GM23338 (cell line): Measurements from ENCODE around the gene AKR1B1. TPM values are rescaled to one million over a fixed set of nuclear protein-coding genes. Genes with fewer than 3 reads are reported as not detected.

Experiments used
- ATAC-seq: fragments of 200-7000 bp; cut with Tn5 transposase; 3 replicates; pipeline ENCODE4 v1.9.1; 2020
- DNase-seq: peaks from one replicate; pipeline ENCODE4 v3.0.0-alpha.2; 2015; ENCODE audit warnings: low spot score
- H2AFZ ChIP-seq: fragments of 200-600 bp; sonication (generic); 2 replicates; pipeline ENCODE4 v1.8.0; 2016; ENCODE audit warnings: antibody characterized with exemption, mild to moderate bottlenecking, moderate library complexity
- H3F3A ChIP-seq: fragments of 200-600 bp; sonication (generic); replicated peaks from 2 replicates; pipeline ENCODE4 v1.8.0; 2017; ENCODE audit warnings: antibody characterized with exemption, mixed run types, low read depth
- H3K27ac ChIP-seq: fragments of 200-600 bp; sonication (generic); 2 replicates; pipeline ENCODE4 v1.6.1; 2016; ENCODE audit warnings: low read depth
- H3K27me3 ChIP-seq: fragments of 200-600 bp; sonication (generic); 2 replicates; pipeline ENCODE4 v1.8.0; 2016; ENCODE audit warnings: mild to moderate bottlenecking, mixed run types, moderate library complexity; ENCODE audit not compliant: insufficient read depth
- H3K36me3 ChIP-seq: fragments of 200-600 bp; sonication (generic); 2 replicates; pipeline ENCODE4 v1.8.0; 2016; ENCODE audit warnings: mild to moderate bottlenecking; ENCODE audit not compliant: insufficient read depth
- H3K4me1 ChIP-seq: fragments of 200-600 bp; sonication (generic); 2 replicates; pipeline ENCODE4 v1.8.0; 2016; ENCODE audit warnings: mild to moderate bottlenecking, moderate library complexity; ENCODE audit not compliant: insufficient read depth
- H3K4me2 ChIP-seq: fragments of 200-600 bp; sonication (generic); 2 replicates; pipeline ENCODE4 v1.7.1; 2017; ENCODE audit warnings: mixed run types
- H3K4me3 ChIP-seq: fragments of 200-600 bp; sonication (generic); 2 replicates; pipeline ENCODE4 v1.6.1; 2016; ENCODE audit warnings: mixed run types
- H3K79me2 ChIP-seq: fragments of 200-600 bp; sonication (generic); replicated peaks from 2 replicates; pipeline ENCODE4 v1.8.0; 2017; ENCODE audit warnings: mild to moderate bottlenecking; ENCODE audit not compliant: insufficient read depth
- H3K9me2 ChIP-seq: fragments of 200-600 bp; sonication (generic); 2 replicates; pipeline ENCODE4 v1.8.0; 2017; ENCODE audit not compliant: insufficient read depth
- H4K20me1 ChIP-seq: fragments of 200-600 bp; sonication (generic); replicated peaks from 2 replicates; pipeline ENCODE4 v1.8.0; 2017; ENCODE audit warnings: mild to moderate bottlenecking; ENCODE audit not compliant: insufficient read depth
- H3K27ac Mint-ChIP-seq: 2 replicates; pipeline ENCODE4 v1.8.0; 2020; ENCODE audit warnings: inconsistent platforms, mild to moderate bottlenecking, moderate library complexity, mixed read lengths
- H3K27me3 Mint-ChIP-seq: 3 replicates; pipeline ENCODE4 v1.8.0; 2022; ENCODE audit warnings: low read depth, mild to moderate bottlenecking, moderate library complexity, mixed read lengths, inconsistent platforms; ENCODE audit not compliant: insufficient read depth, poor library complexity
- H3K36me3 Mint-ChIP-seq: 3 replicates; pipeline ENCODE4 v1.8.0; 2021; ENCODE audit warnings: low read depth, mild to moderate bottlenecking, inconsistent platforms, moderate library complexity, mixed read lengths
- H3K4me1 Mint-ChIP-seq: 3 replicates; pipeline ENCODE4 v1.8.0; 2020; ENCODE audit warnings: mild to moderate bottlenecking, inconsistent platforms, mixed read lengths
- H3K4me3 Mint-ChIP-seq: 3 replicates; pipeline ENCODE4 v1.8.0; 2021; ENCODE audit warnings: moderate library complexity, mild to moderate bottlenecking, inconsistent platforms, mixed read lengths
- H3K9me3 Mint-ChIP-seq: 3 replicates; pipeline ENCODE4 v1.8.0; 2020; ENCODE audit warnings: moderate library complexity, mild to moderate bottlenecking, inconsistent platforms, mixed read lengths
- CREB1 ChIP-seq: fragments of 250-450 bp; sonication (Bioruptor Pico); IDR thresholded peaks from 2 replicates; pipeline ENCODE4 v1.5.0; 2020; ENCODE audit warnings: low read depth, mild to moderate bottlenecking, moderate library complexity
- EZH2 ChIP-seq: fragments of 200-600 bp; sonication (generic); IDR thresholded peaks from one replicate; pipeline ENCODE4 v1.8.0; 2017; ENCODE audit warnings: antibody characterized with exemption, mild to moderate bottlenecking, low read depth; ENCODE audit not compliant: unreplicated experiment
- JUNB ChIP-seq: IDR thresholded peaks from one replicate; pipeline ENCODE4 v1.6.1; 2016; ENCODE audit warnings: antibody characterized with exemption; ENCODE audit not compliant: unreplicated experiment
- NANOG ChIP-seq: IDR thresholded peaks from 2 replicates; pipeline ENCODE4 v1.6.1; 2016; ENCODE audit warnings: antibody characterized with exemption, borderline replicate concordance
- REST ChIP-seq: IDR thresholded peaks from one replicate; pipeline ENCODE4 v1.6.1; 2018; ENCODE audit warnings: antibody characterized with exemption; ENCODE audit not compliant: unreplicated experiment
- STAT1 ChIP-seq: IDR thresholded peaks from one replicate; pipeline ENCODE4 v1.6.1; 2016; ENCODE audit warnings: antibody characterized with exemption; ENCODE audit not compliant: unreplicated experiment
- ZNF114 ChIP-seq: fragments of 250-450 bp; sonication (Bioruptor Pico); IDR thresholded peaks from 2 replicates; pipeline ENCODE4 v1.5.0; 2020; ENCODE audit warnings: mild to moderate bottlenecking, moderate library complexity
- polyA plus RNA-seq: library from polyadenylated mRNA; unstranded; fragments of >200 nt; fragmentation: Nextera tagmentation; extraction: Ambion mirVana; gene quantifications from 2 replicates; pipeline ENCODE4 v1.2.1, GENCODE V29; 2016
- total RNA-seq: library from RNA; depleted of rRNA; stranded (reverse); fragments of >200 nt; shearing (Covaris generic); gene quantifications from 2 replicates; pipeline ENCODE4 v1.2.3, GENCODE V29; 2014
- TF ChIP-seq, protein P1 (sequence below): fragments of 250-450 bp; sonication (Bioruptor Pico); IDR thresholded peaks from 2 replicates; pipeline ENCODE4 v1.5.0; 2020; ENCODE audit warnings: mild to moderate bottlenecking, moderate library complexity

Gene AKR1B1
- total and polyA plus RNA-seq, 2 experiments from 2014 or later, result 132 to 154 TPM

- TF ChIP-seq, protein P1, sequence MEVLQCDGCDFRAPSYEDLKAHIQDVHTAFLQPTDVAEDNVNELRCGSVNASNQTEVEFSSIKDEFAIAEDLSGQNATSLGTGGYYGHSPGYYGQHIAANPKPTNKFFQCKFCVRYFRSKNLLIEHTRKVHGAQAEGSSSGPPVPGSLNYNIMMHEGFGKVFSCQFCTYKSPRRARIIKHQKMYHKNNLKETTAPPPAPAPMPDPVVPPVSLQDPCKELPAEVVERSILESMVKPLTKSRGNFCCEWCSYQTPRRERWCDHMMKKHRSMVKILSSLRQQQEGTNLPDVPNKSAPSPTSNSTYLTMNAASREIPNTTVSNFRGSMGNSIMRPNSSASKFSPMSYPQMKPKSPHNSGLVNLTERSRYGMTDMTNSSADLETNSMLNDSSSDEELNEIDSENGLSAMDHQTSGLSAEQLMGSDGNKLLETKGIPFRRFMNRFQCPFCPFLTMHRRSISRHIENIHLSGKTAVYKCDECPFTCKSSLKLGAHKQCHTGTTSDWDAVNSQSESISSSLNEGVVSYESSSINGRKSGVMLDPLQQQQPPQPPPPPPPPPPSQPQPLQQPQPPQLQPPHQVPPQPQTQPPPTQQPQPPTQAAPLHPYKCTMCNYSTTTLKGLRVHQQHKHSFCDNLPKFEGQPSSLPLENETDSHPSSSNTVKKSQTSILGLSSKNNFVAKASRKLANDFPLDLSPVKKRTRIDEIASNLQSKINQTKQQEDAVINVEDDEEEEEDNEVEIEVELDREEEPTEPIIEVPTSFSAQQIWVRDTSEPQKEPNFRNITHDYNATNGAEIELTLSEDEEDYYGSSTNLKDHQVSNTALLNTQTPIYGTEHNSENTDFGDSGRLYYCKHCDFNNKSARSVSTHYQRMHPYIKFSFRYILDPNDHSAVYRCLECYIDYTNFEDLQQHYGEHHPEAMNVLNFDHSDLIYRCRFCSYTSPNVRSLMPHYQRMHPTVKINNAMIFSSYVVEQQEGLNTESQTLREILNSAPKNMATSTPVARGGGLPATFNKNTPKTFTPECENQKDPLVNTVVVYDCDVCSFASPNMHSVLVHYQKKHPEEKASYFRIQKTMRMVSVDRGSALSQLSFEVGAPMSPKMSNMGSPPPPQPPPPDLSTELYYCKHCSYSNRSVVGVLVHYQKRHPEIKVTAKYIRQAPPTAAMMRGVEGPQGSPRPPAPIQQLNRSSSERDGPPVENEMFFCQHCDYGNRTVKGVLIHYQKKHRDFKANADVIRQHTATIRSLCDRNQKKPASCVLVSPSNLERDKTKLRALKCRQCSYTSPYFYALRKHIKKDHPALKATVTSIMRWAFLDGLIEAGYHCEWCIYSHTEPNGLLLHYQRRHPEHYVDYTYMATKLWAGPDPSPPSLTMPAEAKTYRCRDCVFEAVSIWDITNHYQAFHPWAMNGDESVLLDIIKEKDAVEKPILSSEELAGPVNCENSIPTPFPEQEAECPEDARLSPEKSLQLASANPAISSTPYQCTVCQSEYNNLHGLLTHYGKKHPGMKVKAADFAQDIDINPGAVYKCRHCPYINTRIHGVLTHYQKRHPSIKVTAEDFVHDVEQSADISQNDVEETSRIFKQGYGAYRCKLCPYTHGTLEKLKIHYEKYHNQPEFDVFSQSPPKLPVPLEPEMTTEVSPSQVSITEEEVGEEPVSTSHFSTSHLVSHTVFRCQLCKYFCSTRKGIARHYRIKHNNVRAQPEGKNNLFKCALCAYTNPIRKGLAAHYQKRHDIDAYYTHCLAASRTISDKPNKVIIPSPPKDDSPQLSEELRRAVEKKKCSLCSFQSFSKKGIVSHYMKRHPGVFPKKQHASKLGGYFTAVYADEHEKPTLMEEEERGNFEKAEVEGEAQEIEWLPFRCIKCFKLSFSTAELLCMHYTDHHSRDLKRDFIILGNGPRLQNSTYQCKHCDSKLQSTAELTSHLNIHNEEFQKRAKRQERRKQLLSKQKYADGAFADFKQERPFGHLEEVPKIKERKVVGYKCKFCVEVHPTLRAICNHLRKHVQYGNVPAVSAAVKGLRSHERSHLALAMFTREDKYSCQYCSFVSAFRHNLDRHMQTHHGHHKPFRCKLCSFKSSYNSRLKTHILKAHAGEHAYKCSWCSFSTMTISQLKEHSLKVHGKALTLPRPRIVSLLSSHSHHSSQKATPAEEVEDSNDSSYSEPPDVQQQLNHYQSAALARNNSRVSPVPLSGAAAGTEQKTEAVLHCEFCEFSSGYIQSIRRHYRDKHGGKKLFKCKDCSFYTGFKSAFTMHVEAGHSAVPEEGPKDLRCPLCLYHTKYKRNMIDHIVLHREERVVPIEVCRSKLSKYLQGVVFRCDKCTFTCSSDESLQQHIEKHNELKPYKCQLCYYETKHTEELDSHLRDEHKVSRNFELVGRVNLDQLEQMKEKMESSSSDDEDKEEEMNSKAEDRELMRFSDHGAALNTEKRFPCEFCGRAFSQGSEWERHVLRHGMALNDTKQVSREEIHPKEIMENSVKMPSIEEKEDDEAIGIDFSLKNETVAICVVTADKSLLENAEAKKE, result no peak
Observed at GRCh38 chr7:134483296-134483695, 24.4 kb upstream of the AKR1B1 start (continued).

GRCh38 chr7:134482858-134483257, 24.0 kb upstream of the AKR1B1 start:
- H3K79me2 ChIP-seq, result no peaks in the 10 kb centered on the region
- H3K27ac ChIP-seq, result no peak overlapping the region
- no peak overlapping the region; the same call in 1 of the 2 replicates for H2AFZ ChIP-seq
- H3K27me3 Mint-ChIP-seq, result no peaks in the 10 kb centered on the region
- no peaks in the 10 kb centered on the region for H3F3A ChIP-seq
- no peak overlapping the region for H3K27ac Mint-ChIP-seq
- H3K4me1 ChIP-seq, result no peaks in the 10 kb centered on the region
- no peak for TF ChIP-seq REST
- TF ChIP-seq JUNB, result no peak
- no peak for TF ChIP-seq CREB1 (CRISPR knock-in tag)
- TF ChIP-seq STAT1, result no peak
- no peak for TF ChIP-seq NANOG
- no peak for TF ChIP-seq EZH2
- no peak for TF ChIP-seq ZNF114 (CRISPR knock-in tag)
- H3K4me3 ChIP-seq, result no peak overlapping the region
- ATAC-seq, result no peak
- peaks cover 5% of the 10 kb centered on the region; the same call in 2 of the 3 replicates for H3K36me3 Mint-ChIP-seq
- H3K27me3 ChIP-seq, result no peaks in the 10 kb centered on the region
- 0 out of 2 replicates have a peak, but pooled peaks cover 3% of the 10 kb centered on the region for H3K9me2 ChIP-seq
- H3K36me3 ChIP-seq, result no peaks in the 10 kb centered on the region
- peaks cover 12% of the 10 kb centered on the region for H3K4me1 Mint-ChIP-seq
- no peak for DNase-seq
- no peaks in the 10 kb centered on the region for H4K20me1 ChIP-seq
- H3K4me3 Mint-ChIP-seq, result no peak overlapping the region
- H3K4me2 ChIP-seq, result no peak overlapping the region
- peaks cover 13% of the 10 kb centered on the region; the same call in 2 of the 3 replicates for H3K9me3 Mint-ChIP-seq
